Subcutaneous adipose tissue (tissue), 4 donors: ENCODE data around the gene DHX35. TPM values are rescaled to one million over a fixed set of nuclear protein-coding genes. Genes with fewer than 3 reads are reported as not detected.

ENCODE experiments used
- CTCF ChIP-seq: fragments of 450-650 bp; IDR thresholded peaks from one replicate; pipeline ENCODE4 v1.5.1; 2016; ENCODE audit warnings: low read depth, mild to moderate bottlenecking, control low read depth, antibody characterized with exemption, moderate library complexity
- total RNA-seq, 4 donors: library from RNA; depleted of rRNA; stranded (reverse); fragments of >200 nt; gene quantifications; one replicate each; pipeline ENCODE4 v1.1.0, GENCODE V29; 2016

Gene DHX35
- total RNA-seq, 4 donors from 2014 or later, result 10.6 to 14.5 (median 12.5) TPM

GRCh38 chr20:38952153-38952552 lies 10.0 kb upstream of the DHX35 start:
- no peak for TF ChIP-seq CTCF

- TF ChIP-seq CTCF, result no peak
Observed at GRCh38 chr20:38953630-38954340, 8.4 kb upstream of the DHX35 start.

- TF ChIP-seq CTCF, result no peak
Observed at GRCh38 chr20:38957235-38957876, 4.8 kb upstream of the DHX35 start.

- no peak for TF ChIP-seq CTCF
Observed at GRCh38 chr20:38957915-38958485, 4.1 kb upstream of the DHX35 start.

GRCh38 chr20:38961530-38962043 lies 557 bp upstream of the DHX35 start:
- no peak for TF ChIP-seq CTCF

- no peak for TF ChIP-seq CTCF
Observed at GRCh38 chr20:38962928-38963401, 821 bp downstream of the DHX35 start.

- no peak for TF ChIP-seq CTCF
Observed at GRCh38 chr20:38963745-38964144, 1.6 kb downstream of the DHX35 start.
